Dedifferentiated amniotic fluid mesenchymal stem cell (primary cell): ENCODE measurements around the gene DPY19L2.
"Not testable (repeated sequence)": the region's sequence is repeated elsewhere in the genome, so short reads cannot be mapped to it uniquely, and the experiment has no call there.

ENCODE experiments used
- DNase-seq: peaks from one replicate; pipeline ENCODE4 v3.0.0-alpha.2; 2016; ENCODE audit errors: extremely low spot score

Gene DPY19L2

DNA sequence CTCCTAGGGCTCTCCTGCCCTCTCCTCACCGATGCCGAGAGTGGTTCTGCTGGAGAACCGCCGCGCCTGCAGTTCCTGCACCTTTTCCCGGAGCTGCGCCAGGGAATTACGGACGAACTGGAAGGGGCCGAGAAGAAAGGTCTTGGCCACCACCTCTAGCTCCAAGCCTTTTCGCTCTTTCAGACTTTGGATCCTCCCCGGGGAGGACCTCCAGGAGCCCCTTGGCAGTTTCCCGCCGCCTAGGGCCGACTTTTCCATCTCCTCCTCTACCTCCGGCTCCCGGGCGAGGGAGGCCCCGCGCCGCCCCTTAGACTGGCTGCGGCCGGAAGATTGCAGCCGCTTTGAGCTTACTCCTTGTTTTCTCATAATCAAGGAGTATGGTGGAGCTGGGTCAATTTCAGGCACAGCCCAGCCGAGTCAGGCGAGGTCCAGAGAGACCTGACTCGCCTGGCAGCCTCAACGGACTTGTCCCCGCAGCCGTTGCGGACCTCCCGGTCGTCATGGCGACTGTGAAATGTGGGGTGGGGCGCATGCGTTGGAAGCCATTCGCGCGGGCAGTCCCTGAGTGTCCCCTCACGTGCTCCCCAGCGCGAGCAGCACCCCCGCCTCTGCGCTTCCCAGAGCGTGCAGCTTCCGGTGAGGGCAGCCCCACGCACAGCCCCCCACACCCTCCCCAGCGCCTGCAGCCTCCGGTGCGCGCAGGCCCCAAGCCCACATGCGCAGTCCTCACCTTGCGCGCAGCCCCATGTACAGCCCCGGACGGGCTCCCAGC lies at the start of gene DPY19L2:
TSS of gene DPY19L2 (minus strand) at position 466 of the 772 bp plus-strand sequence. CDS start at position 366, 100 bp downstream.
- DNase-seq: no peak

- not testable (repeated sequence) for DNase-seq
These were observed 48.6 kb upstream of the DPY19L2 start for GRCh38 chr12:63716891-63717290.

GRCh38 chr12:63715107-63715625 lies 46.9 kb upstream of the DPY19L2 start:
- DNase-seq: not testable (repeated sequence)

- not testable (repeated sequence) for DNase-seq
These were observed 46.1 kb upstream of the DPY19L2 start for GRCh38 chr12:63714409-63714808.

GRCh38 chr12:63713681-63714075 lies 45.4 kb upstream of the DPY19L2 start:
- not testable (repeated sequence) for DNase-seq

GRCh38 chr12:63712979-63713680 lies 44.8 kb upstream of the DPY19L2 start:
- not testable (repeated sequence) for DNase-seq

GRCh38 chr12:63712376-63712974 lies 44.2 kb upstream of the DPY19L2 start:
- not testable (repeated sequence) for DNase-seq

DNA sequence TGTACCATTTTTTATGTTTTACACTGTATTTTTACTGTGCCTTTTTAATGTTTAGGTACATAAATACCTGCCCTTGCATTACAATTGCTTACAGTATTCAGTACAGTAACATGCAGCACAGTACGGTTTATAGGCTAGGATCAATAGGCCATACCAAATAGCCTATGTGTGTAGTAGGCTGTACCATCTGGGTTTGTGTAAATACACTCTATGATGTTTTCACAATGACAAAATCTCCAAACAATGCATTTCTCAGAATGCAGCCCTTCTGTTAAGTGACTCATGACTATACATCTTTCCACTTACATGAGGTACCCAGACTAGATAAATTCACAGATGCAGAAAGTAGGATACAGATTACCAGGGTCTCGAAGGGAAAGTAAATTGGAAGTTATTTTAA lies 43.0 kb upstream of the DPY19L2 start:
- not testable (repeated sequence) for DNase-seq

DNA sequence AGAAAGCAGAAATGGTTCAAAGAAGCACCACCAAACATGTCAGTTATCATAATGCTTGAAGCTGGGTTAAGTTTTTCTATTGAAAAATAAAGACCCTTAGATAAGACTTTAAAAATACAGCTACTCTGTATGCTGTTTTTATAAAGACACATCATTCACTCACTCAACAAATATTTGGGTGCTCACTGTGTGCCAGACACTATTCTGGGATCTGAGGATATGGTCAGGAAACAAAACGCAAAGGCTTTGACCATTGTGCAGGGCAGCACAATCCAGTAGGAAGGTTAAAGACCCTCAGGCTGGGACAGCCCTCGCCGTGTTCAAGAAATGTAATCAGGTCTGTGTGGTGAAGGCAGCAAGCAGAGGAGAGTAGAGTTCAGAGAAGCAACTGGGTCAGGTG lies 38.0 kb upstream of the DPY19L2 start:
- no peak for DNase-seq

DNA sequence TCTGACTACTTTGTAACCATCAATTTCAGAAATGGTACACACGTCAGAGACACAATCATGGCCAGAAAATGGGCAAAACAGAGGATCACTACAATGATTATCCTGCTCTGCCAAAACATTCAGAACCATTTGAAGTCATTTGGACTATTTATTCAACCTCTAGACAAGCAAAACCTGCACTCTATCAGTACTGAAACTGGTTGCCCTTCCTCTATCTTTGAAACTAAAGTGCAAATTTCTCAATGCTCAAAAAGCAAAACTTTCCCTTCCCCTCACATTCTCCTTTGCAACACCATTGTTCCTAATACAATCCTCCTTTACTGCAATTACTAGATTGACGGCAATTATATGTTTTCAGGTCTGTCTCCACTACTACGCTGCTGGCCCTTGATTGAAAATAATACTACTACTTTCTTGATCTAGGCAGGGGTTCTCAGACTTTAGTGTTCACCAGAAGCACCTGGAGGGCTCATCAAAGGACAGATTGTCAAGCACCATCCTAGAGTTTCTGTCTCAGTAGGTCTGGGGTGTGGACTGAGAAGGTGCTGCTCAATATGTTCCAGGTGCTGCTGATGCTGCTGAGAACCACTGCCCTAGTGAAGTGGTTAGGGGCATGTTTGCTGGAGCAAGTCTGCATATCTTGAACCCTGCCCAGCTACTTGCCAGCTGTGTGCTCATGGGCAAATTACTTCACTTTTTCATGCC lies 31.5 kb upstream of the DPY19L2 start:
- not testable (repeated sequence) for DNase-seq

GRCh38 chr12:63699011-63699410 lies 30.7 kb upstream of the DPY19L2 start:
- DNase-seq: not testable (repeated sequence)

DNA sequence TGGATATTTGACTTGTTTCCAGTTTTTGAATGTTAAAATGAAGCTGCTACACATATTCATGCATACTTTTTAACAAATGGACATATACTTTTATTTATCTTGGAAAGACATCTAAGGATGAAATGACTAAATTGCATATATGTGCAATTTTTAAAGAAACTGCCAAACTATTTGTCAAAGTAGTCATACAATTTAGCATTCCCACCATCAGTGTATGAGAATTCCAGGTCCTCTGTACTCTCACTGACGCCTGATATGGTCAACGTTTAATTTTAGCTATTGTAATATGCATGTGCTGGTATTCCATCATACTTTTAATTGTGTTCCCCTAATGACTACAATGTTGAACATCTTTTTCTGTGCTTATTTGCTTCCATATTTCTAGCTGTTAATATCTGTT lies 22.5 kb upstream of the DPY19L2 start:
- DNase-seq: not testable (repeated sequence)

- not testable (repeated sequence) for DNase-seq
These were observed 20.8 kb upstream of the DPY19L2 start for GRCh38 chr12:63689141-63689540.

DNA sequence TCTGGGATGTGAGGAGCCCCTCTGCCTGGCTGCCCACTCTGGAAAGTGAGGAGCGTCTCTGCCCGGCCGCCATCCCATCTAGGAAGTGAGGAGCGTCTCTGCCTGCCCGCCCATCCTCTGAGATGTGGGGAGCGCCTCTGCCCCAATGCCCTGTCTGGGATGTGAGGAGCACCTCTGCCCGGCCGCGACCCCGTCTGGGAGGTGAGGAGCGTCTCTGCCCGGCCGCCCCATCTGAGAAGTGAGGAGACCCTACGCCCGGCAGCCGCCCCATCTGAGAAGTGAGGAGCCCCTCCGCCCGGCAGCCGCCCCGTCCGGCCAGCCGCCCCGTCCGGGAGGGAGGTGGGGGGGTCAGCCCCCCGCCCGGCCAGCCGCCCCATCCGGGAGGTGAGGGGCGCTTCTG lies 18.3 kb upstream of the DPY19L2 start:
- not testable (repeated sequence) for DNase-seq

- not testable (repeated sequence) for DNase-seq
These were observed 17.5 kb upstream of the DPY19L2 start for GRCh38 chr12:63685789-63686188.

- DNase-seq: not testable (repeated sequence)
These were observed 14.3 kb upstream of the DPY19L2 start for GRCh38 chr12:63682617-63683016.

GRCh38 chr12:63680758-63681157 lies 12.5 kb upstream of the DPY19L2 start:
- not testable (repeated sequence) for DNase-seq

DNA sequence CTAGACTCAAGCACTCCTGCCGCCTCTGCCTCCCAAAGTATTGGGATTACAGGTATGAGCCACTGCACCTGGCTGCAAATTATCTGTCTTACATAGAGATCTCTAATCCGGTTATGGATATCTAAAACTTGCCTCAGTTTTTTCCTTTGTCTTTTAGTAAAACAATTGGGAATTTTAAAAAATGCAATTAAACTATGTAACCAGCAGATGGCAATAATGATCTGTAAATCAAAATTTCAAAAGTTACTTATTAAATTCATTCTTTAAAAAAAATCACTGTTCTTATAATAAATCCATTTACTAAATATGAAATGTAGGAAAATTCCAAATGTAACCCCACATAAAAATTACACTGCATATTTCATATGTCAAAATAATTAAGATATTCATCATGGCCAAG lies 4.3 kb upstream of the DPY19L2 start:
- DNase-seq: not testable (repeated sequence)

DNA sequence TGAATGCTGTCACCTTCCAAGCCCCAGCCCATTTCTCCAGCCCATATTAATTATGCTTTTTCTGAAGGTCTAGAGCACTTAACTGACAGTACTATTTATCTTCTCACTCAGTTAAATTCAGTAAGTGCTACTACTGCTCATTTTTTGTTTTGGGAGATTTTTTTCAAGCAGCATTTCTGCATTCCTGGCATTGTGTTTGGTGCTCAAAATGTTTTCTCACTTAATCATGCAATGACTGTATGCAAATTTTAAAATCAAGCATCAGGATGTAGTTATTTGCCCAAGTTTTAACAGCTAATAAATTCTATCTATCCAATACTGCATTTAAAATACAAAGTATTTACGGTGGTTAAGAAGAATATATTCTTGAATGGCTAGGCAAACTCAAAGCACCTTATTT lies 1.6 kb upstream of the DPY19L2 start:
- not testable (repeated sequence) for DNase-seq

GRCh38 chr12:63669427-63669826 lies 1.1 kb upstream of the DPY19L2 start:
- DNase-seq: not testable (repeated sequence)

DNA sequence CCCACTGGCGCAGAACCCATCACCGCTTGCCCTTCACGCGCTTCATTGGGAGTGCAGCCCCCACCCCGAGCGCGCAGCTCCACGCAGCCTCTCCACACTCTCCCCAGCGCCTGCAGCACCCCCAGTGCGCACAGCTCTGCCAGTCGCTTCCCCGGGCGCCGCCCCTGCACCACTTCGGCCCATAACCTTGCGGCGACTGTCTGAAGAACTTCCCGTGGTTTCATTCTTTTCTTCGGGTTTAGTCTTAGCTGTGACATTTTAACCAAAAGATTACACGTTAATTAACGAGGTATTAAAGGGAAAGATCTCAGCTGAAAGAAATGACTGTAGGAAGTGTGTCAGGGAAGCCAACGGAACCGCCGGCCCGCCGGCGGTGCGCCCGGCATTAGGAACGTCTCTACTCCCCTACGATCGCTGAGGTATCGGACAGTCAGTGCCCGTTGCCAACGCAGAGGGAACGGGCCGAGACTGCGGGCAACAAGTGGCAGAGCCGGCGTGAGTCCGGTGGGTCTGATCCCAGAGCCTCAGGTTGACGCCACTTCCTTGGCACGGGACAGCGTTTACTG lies 590 bp upstream of the DPY19L2 start:
- DNase-seq: not testable (repeated sequence)
